Measurements from ENCODE around the gene FAM234B.
A peak's percentile ranks its signal among the peaks of the same experiment; 100 is the strongest.
"Not testable (repeated sequence)": the region's sequence is repeated elsewhere in the genome, so short reads cannot be mapped to it uniquely, and the experiment has no call there.

FAM234B gene

GRCh38 chr12:13053617-13054016 is 9.4 kb downstream of the FAM234B start:
- not testable (repeated sequence) for H3K27ac Mint-ChIP-seq; DNase-seq (ENCODE audit: low spot score in 2 of 2); H3K4me3 Mint-ChIP-seq; H3K4me1 Mint-ChIP-seq; H3K9me3 Mint-ChIP-seq; ATAC-seq (ENCODE audit: low read depth); H3K27me3 Mint-ChIP-seq
- peaks cover 24% of the 10 kb centered on the region for H3K36me3 Mint-ChIP-seq

- Mint-ChIP-seq H3K4me1 (no peaks in the 10 kb centered on the region), H3K9me3 (no peaks in the 10 kb centered on the region), H3K4me3 (no peak overlapping the region), H3K36me3 (peaks cover 46% of the 10 kb centered on the region), H3K27me3 (no peaks in the 10 kb centered on the region), H3K27ac (no peak overlapping the region)
- DNase-seq (ENCODE audit: low spot score in 2 of 2) (no peak), ATAC-seq (ENCODE audit: low read depth) (no peak)
Observed at GRCh38 chr12:13060581-13060980, 16.4 kb downstream of the FAM234B start.

GRCh38 chr12:13061377-13061776 is 17.2 kb downstream of the FAM234B start:
- Mint-ChIP-seq H3K27ac (no peak overlapping the region), H3K36me3 (peaks cover 41% of the 10 kb centered on the region), H3K27me3 (no peaks in the 10 kb centered on the region), H3K9me3 (no peaks in the 10 kb centered on the region), H3K4me3 (no peak overlapping the region), H3K4me1 (no peaks in the 10 kb centered on the region)
- no peak for ATAC-seq (ENCODE audit: low read depth)
- DNase-seq (ENCODE audit: low spot score in 2 of 2): no peak

GRCh38 chr12:13062669-13063068 is 18.5 kb downstream of the FAM234B start:
- DNase-seq (ENCODE audit: low spot score in 2 of 2) (no peak), ATAC-seq (ENCODE audit: low read depth) (no peak)
- Mint-ChIP-seq H3K4me1 (no peaks in the 10 kb centered on the region), H3K27ac (no peak overlapping the region), H3K4me3 (no peak overlapping the region), H3K9me3 (no peaks in the 10 kb centered on the region), H3K36me3 (peaks cover 44% of the 10 kb centered on the region), H3K27me3 (no peaks in the 10 kb centered on the region)

GRCh38 chr12:13066014-13066413 is 21.8 kb downstream of the FAM234B start:
- Mint-ChIP-seq H3K4me1 (no peaks in the 10 kb centered on the region), H3K36me3 (peaks cover 38% of the 10 kb centered on the region), H3K27ac (no peak overlapping the region), H3K4me3 (no peak overlapping the region), H3K27me3 (no peaks in the 10 kb centered on the region), H3K9me3 (no peaks in the 10 kb centered on the region)
- no peak for DNase-seq (ENCODE audit: low spot score in 2 of 2)
- no peak for ATAC-seq (ENCODE audit: low read depth)

GRCh38 chr12:13066459-13066858 is 22.3 kb downstream of the FAM234B start:
- H3K27ac Mint-ChIP-seq: no peak overlapping the region
- H3K27me3 Mint-ChIP-seq: no peaks in the 10 kb centered on the region
- H3K9me3 Mint-ChIP-seq: no peaks in the 10 kb centered on the region
- H3K4me1 Mint-ChIP-seq: no peaks in the 10 kb centered on the region
- peaks cover 37% of the 10 kb centered on the region for H3K36me3 Mint-ChIP-seq
- ATAC-seq (ENCODE audit: low read depth) (no peak), DNase-seq (ENCODE audit: low spot score in 2 of 2) (no peak)
- H3K4me3 Mint-ChIP-seq: no peak overlapping the region

GRCh38 chr12:13067322-13067721 is 23.1 kb downstream of the FAM234B start:
- no peaks in the 10 kb centered on the region for H3K4me1 Mint-ChIP-seq
- DNase-seq (ENCODE audit: low spot score in 2 of 2) (no peak), ATAC-seq (ENCODE audit: low read depth) (no peak)

GRCh38 chr12:13069380-13069779 is 25.2 kb downstream of the FAM234B start:
- Mint-ChIP-seq H3K36me3 (peaks cover 37% of the 10 kb centered on the region), H3K27ac (no peak overlapping the region), H3K27me3 (no peaks in the 10 kb centered on the region), H3K4me1 (no peaks in the 10 kb centered on the region), H3K4me3 (no peak overlapping the region), H3K9me3 (no peaks in the 10 kb centered on the region)
- ATAC-seq (ENCODE audit: low read depth) (no peak), DNase-seq (ENCODE audit: low spot score in 2 of 2) (no peak)

More at GRCh38 chr12:13067322-13067721, 23.1 kb downstream of the FAM234B start:
- H3K27me3 Mint-ChIP-seq: no peaks in the 10 kb centered on the region
- H3K27ac Mint-ChIP-seq: no peak overlapping the region
- peaks cover 32% of the 10 kb centered on the region for H3K36me3 Mint-ChIP-seq
- no peak overlapping the region for H3K4me3 Mint-ChIP-seq
- H3K9me3 Mint-ChIP-seq: no peaks in the 10 kb centered on the region

- H3K27me3 Mint-ChIP-seq: no peaks in the 10 kb centered on the region
Observed at GRCh38 chr12:13071305-13072280, 27.4 kb downstream of the FAM234B start.

GRCh38 chr12:13073173-13073572 is 29.0 kb downstream of the FAM234B start:
- DNase-seq (ENCODE audit: low spot score in 2 of 2) (no peak), ATAC-seq (ENCODE audit: low read depth) (no peak)
- no peaks in the 10 kb centered on the region for H3K27me3 Mint-ChIP-seq
- no peaks in the 10 kb centered on the region for H3K4me1 Mint-ChIP-seq
- no peaks in the 10 kb centered on the region for H3K9me3 Mint-ChIP-seq
- H3K4me3 Mint-ChIP-seq: no peak overlapping the region
- H3K36me3 Mint-ChIP-seq: peaks cover 37% of the 10 kb centered on the region
- no peak overlapping the region for H3K27ac Mint-ChIP-seq

More at GRCh38 chr12:13071305-13072280, 27.4 kb downstream of the FAM234B start:
- no peak for DNase-seq (ENCODE audit: low spot score in 2 of 2)
- ATAC-seq (ENCODE audit: low read depth): no peak
- Mint-ChIP-seq H3K4me1 (no peaks in the 10 kb centered on the region), H3K36me3 (peaks cover 37% of the 10 kb centered on the region), H3K27ac (peak overlapping the region; percentile 2), H3K9me3 (no peaks in the 10 kb centered on the region), H3K4me3 (no peak overlapping the region)

- H3K27me3 Mint-ChIP-seq: no peaks in the 10 kb centered on the region
- H3K27ac Mint-ChIP-seq: no peak overlapping the region
- peaks cover 35% of the 10 kb centered on the region for H3K36me3 Mint-ChIP-seq
- ATAC-seq (ENCODE audit: low read depth): no peak
- no peaks in the 10 kb centered on the region for H3K4me1 Mint-ChIP-seq
- H3K4me3 Mint-ChIP-seq: no peak overlapping the region
- DNase-seq (ENCODE audit: low spot score in 2 of 2): no peak
- H3K9me3 Mint-ChIP-seq: no peaks in the 10 kb centered on the region
Observed at GRCh38 chr12:13074396-13075117, 30.4 kb downstream of the FAM234B start.

- H3K36me3 Mint-ChIP-seq: peaks cover 38% of the 10 kb centered on the region
- no peaks in the 10 kb centered on the region for H3K9me3 Mint-ChIP-seq
Observed at GRCh38 chr12:13075118-13075480, 30.9 kb downstream of the FAM234B start.

GRCh38 chr12:13075786-13076570 is 31.8 kb downstream of the FAM234B start:
- ATAC-seq (ENCODE audit: low read depth): no peak

More at GRCh38 chr12:13075118-13075480, 30.9 kb downstream of the FAM234B start:
- Mint-ChIP-seq H3K4me1 (no peaks in the 10 kb centered on the region), H3K4me3 (no peak overlapping the region), H3K27me3 (no peaks in the 10 kb centered on the region), H3K27ac (no peak overlapping the region)
- DNase-seq (ENCODE audit: low spot score in 2 of 2) (no peak), ATAC-seq (ENCODE audit: low read depth) (no peak)

More at GRCh38 chr12:13075786-13076570, 31.8 kb downstream of the FAM234B start:
- Mint-ChIP-seq H3K9me3 (no peaks in the 10 kb centered on the region), H3K4me3 (no peak overlapping the region), H3K27me3 (no peaks in the 10 kb centered on the region), H3K27ac (no peak overlapping the region), H3K36me3 (peaks cover 39% of the 10 kb centered on the region), H3K4me1 (no peaks in the 10 kb centered on the region)
- no peak for DNase-seq (ENCODE audit: low spot score in 2 of 2)

Data from memory B cell (primary cell).